Heart right ventricle (tissue), 16 donors: ENCODE measurements around the gene RPP25L. TPM values are rescaled to one million over a fixed set of nuclear protein-coding genes. Genes with fewer than 3 reads are reported as not detected.

ENCODE experiments used
- ATAC-seq, 8 donors: fragments of 200-7000 bp; cut with Tn5 transposase; one replicate each; pipeline ENCODE4 v1.9.1; 2020; ENCODE audit warnings: mild to moderate bottlenecking in 8 of 8, moderate library complexity in 8 of 8, moderate number of reproducible peaks in 1 of 8
- DNase-seq, 2 donors: peaks; one replicate each; pipeline ENCODE4 v3.0.0-alpha.2; 2020
- H3K27ac ChIP-seq, 10 donors: fragments of 200-600 bp; sonication (generic) in 2 of 10; one replicate each; pipeline versions ENCODE4 v1.5.0 to v1.8.0; 2020 to 2022; ENCODE audit warnings: mild to moderate bottlenecking in 3 of 10
- H3K27me3 ChIP-seq, 7 donors: fragments of 200-600 bp; one replicate each; pipeline ENCODE4 v1.8.0; 2021 to 2022; ENCODE audit warnings: mild to moderate bottlenecking in 2 of 7
- H3K36me3 ChIP-seq, 9 donors: fragments of 200-600 bp; sonication (generic) in 1 of 9; one replicate each; pipeline versions ENCODE4 v1.5.0 to v1.8.0; 2020 to 2022; ENCODE audit warnings: mild to moderate bottlenecking in 2 of 9
- H3K4me1 ChIP-seq, 9 donors: fragments of 200-600 bp; sonication (generic) in 1 of 9; one replicate each; pipeline versions ENCODE4 v1.5.0 to v1.8.0; 2020 to 2022; ENCODE audit warnings: mild to moderate bottlenecking in 4 of 9
- H3K4me3 ChIP-seq, 10 donors: fragments of 200-600 bp; sonication (generic) in 2 of 10; one replicate each; pipeline versions ENCODE4 v1.5.0 to v1.8.0; 2020 to 2022; ENCODE audit warnings: mild to moderate bottlenecking in 7 of 10, moderate library complexity in 2 of 10
- H3K9me3 ChIP-seq, 11 donors: fragments of 200-600 bp in 10 of 11; sonication (generic) in 2 of 11; one replicate each; pipeline versions ENCODE4 v1.5.0 to v1.8.0; 2013 to 2022; ENCODE audit warnings: mild to moderate bottlenecking in 2 of 11, control low read depth in 1 of 11, moderate library complexity in 1 of 11
- WGBS, 2 donors: extraction: QIAGEN DNeasy Blood & Tissue Kit; methylation state at CpG; one replicate each; pipeline ENCODE4 v1.1.7; 2013; ENCODE audit warnings: inconsistent platforms in 1 of 2; 5-methylcytosine and 5-hydroxymethylcytosine counted together
- intact Hi-C, 10 donors: fragments of 100-400 bp; cut with DNase I; formaldehyde crosslinking; loops; one replicate each; pipeline versions ENCODE4 v1.11.1 to v1.14.2; 2022
- polyA plus RNA-seq, 2 donors: library from polyadenylated mRNA; stranded (reverse); fragments of 200-250 nt; gene quantifications; one replicate each; pipeline ENCODE4 v1.2.3, GENCODE V29; 2013
- total RNA-seq, 10 donors: library from RNA; stranded (reverse); fragmentation: NEBNext Ultra II Directional in 3 of 10; extraction: Animal tissue kit (Norgen Biotek cat#: 25700) in 3 of 10; gene quantifications; one replicate each; pipeline versions ENCODE4 v1.2.1 to v1.2.4, GENCODE V29; 2021 to 2023
- TF ChIP-seq, protein P1 (sequence below), 9 donors: fragments of 200-600 bp; sonication (generic) in 2 of 9; IDR thresholded peaks; one replicate each; pipeline versions ENCODE4 v1.5.0 to v1.8.0; 2021 to 2022; ENCODE audit warnings: antibody characterized with exemption in 9 of 9, mild to moderate bottlenecking in 5 of 9, moderate library complexity in 1 of 9
- donor health status: Arrhythmogenic right ventricular cardiomyopathy.
- donor health status: ischemic (EF 13 %, LVEDD 7.1; RV severe dilation, severe dysfunction).
- donor health status: healthy with polysubstance abuse.
- donor health status: DM: no; HTN: yes; CAD: no.
- donor health status: DM: no; HTN: no; CAD: no.
- donor health status: ischemic (EF 25% LVEDD 6.9; RV normal size, moderate dysfunction).
- donor health status: ischemic (EF 25% LVEDD 5.7; RV mildly dilated, moderate dysfunction).
- donor health status: healthy.
- donor health status: DM: yes; HTN: yes; CAD: no.
- donor health status: Ischemic cardiomyopathy.
- donor health status: ischemic (EF 35%, LVEDD 5.7; RV mildly dilated, moderate dysfunction).
- donor health status: nonischemic (EF 11% LVEDD 7.7; RV severe dilation, severe dysfunction).
- donor health status: DM: yes; HTN: yes; CAD: no.
- donor health status: PGD.
- donor health status: ischemic (EF 29% LVEDD 5.4; RV normal size, mild dysfunction).
- donor health status: nonischemic (EF 23%, LVEDD 6.1; RV moderate dilation, normal function).

RPP25L gene
- total and polyA plus RNA-seq, 12 donors: 29.2 to 51.0 (median 39.2) TPM

GRCh38 chr9:34636791-34637355, 25.0 kb upstream of the RPP25L start:
- intact Hi-C loops: no loop called here
- Histone ChIP-seq H3K27me3 (no peaks in the 10 kb centered on the region), H3K27ac (peak overlapping the region; percentile 66 to 96 (median 88)), H3K9me3 (no peaks in the 10 kb centered on the region), H3K4me1 (peaks cover 5 to 38% (median 27%) of the 10 kb centered on the region in 9 donors), H3K36me3 (peaks cover 0 to 12% (median 0%) of the 10 kb centered on the region in 9 donors), H3K4me3 (peak overlapping the region; percentile 67 to 88 (median 76))
- ATAC-seq (peak in 3 of 8 donors; percentile 11 to 28 (median 14)), DNase-seq (no peak)
- TF ChIP-seq, protein P1, sequence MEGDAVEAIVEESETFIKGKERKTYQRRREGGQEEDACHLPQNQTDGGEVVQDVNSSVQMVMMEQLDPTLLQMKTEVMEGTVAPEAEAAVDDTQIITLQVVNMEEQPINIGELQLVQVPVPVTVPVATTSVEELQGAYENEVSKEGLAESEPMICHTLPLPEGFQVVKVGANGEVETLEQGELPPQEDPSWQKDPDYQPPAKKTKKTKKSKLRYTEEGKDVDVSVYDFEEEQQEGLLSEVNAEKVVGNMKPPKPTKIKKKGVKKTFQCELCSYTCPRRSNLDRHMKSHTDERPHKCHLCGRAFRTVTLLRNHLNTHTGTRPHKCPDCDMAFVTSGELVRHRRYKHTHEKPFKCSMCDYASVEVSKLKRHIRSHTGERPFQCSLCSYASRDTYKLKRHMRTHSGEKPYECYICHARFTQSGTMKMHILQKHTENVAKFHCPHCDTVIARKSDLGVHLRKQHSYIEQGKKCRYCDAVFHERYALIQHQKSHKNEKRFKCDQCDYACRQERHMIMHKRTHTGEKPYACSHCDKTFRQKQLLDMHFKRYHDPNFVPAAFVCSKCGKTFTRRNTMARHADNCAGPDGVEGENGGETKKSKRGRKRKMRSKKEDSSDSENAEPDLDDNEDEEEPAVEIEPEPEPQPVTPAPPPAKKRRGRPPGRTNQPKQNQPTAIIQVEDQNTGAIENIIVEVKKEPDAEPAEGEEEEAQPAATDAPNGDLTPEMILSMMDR (IDR thresholded peaks at IDR 0.05): no peak
- 9 to 10% methylated on average over 23 of the region's 23 CpGs for WGBS, 2 donors

DNA sequence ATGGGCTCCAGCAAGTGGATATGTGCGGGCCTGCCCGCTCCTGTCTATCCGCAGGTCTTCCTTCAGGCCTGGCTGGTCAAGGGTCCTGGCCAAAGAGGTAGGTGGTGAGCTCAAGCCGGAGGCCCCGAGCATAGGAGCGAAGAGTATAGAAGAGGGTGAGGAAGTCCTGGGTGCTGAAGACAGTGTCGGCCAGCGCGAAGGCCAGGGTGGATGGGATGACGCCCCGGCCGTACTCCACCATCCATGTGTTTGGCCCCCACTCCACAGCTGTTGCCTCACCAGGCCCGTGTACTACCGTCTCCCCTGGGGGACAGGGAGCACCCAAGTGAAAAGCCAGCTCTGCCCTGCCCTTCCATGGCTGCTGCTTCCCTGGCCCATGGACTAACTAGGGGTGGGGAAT, 23.7 kb upstream of the RPP25L start:
- peaks cover 5 to 38% (median 27%) of the 10 kb centered on the region in 9 donors for H3K4me1 ChIP-seq
- intact Hi-C loops: loop anchor here in 4 of 10 donors (2.0 kb wide), 1 partner anchor 23 kb away; the partner anchor contains the start of gene RPP25L (in 4 of the 4)
- H3K36me3 ChIP-seq: peaks cover 0 to 12% (median 0%) of the 10 kb centered on the region in 9 donors
- no peak for ATAC-seq
- no peak overlapping the region for H3K27ac ChIP-seq
- 92 to 95% methylated on average over 14 of the region's 14 CpGs for WGBS, 2 donors
- no peak overlapping the region for H3K4me3 ChIP-seq
- peaks cover 0 to 5% (median 0%) of the 10 kb centered on the region in 7 donors for H3K27me3 ChIP-seq
- H3K9me3 ChIP-seq: no peaks in the 10 kb centered on the region
- DNase-seq: no peak
- TF ChIP-seq, protein P1 (IDR thresholded peaks at IDR 0.05): no peak

DNA sequence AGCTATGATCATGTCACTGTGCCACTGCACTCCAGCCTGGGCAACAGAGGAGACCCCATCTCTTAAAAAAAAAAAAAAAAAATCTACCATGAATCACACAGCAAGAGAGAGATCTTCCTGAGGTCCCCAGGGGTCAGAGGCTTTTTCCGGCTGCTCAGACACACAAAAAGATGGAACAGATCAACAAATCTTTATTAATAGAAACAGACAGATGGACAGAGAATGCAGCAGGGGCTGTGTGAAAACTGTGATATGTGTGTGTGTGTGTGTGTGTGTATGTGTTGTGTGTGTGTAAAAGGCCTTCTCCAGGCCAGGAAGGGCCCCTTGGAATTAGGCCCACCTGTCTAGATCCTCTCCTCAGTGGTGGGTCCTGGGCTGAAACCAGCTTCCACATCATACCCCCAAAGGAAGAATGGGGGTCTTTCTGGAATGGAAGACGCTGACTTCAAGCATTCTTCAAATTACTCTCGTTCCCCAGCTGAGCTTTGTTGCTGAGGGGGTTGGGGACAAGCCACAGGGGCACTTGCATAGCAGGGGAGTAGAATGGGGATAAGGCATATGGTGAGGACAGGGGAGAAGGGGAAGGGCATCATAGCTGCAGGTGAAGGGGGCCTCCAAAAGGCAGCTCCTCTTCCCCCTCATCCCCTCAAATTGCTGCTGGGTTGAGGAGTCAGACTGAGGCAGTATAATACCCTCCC, 22.8 kb upstream of the RPP25L start:
- Histone ChIP-seq H3K4me1 (peaks cover 5 to 38% (median 27%) of the 10 kb centered on the region in 9 donors), H3K36me3 (peaks cover 0 to 12% (median 0%) of the 10 kb centered on the region in 9 donors), H3K27me3 (peaks cover 0 to 14% (median 5%) of the 10 kb centered on the region in 7 donors), H3K27ac (no peak overlapping the region), H3K4me3 (no peak overlapping the region), H3K9me3 (no peaks in the 10 kb centered on the region)
- DNase-seq (no peak), ATAC-seq (no peak)
- TF ChIP-seq, protein P1 (IDR thresholded peaks at IDR 0.05): no peak
- 74 to 76% methylated on average over 3 of the region's 3 CpGs for WGBS, 2 donors
- intact Hi-C loops: loop anchor here in 5 of 10 donors (1.0 to 2.0 kb wide), 2 partner anchors 22 kb away; partner anchors contain the start of gene RPP25L (in 5 of the 5)

DNA sequence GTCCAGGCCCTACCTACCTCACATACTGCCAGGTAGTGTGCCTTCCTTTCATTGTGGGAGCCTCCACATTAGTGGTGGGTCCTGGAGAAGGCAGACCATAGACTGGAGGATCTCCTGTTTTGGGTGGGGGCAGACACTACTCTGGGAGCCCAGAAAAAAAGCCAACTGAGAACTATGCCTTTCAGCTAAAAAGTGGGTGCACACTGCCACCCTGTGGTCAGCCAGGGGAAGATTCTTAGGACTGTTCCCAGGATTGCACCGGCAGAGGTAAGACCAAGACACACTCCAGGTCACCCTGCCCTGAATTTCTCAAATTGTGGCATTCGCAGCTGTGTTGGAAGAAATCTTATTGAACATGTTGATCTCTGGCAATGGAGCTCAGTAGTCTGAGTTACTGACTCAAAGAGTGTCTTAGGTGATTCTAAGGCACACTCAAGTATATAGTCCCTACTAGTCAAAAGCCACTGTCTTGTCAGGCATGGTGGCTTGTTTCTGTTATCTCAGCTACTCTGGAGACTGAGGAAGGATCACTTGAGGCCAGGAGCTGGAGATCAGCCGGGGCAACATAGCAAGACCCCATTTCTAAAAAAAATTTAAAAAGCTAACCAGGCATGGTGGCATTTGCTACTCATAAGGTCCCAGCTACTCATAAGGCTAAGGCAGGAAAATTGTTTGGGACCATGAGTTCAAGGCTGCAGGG, 22.1 kb upstream of the RPP25L start:
- TF ChIP-seq, protein P1 (IDR thresholded peaks at IDR 0.05): peak; percentile 75 to 91 (median 86)
- H3K4me1 ChIP-seq: peaks cover 5 to 42% (median 27%) of the 10 kb centered on the region in 9 donors
- no peak overlapping the region for H3K4me3 ChIP-seq
- H3K36me3 ChIP-seq: peaks cover 0 to 12% (median 0%) of the 10 kb centered on the region in 9 donors
- H3K27ac ChIP-seq: no peak overlapping the region
- DNase-seq: peak; percentile 61 to 64
- no peaks in the 10 kb centered on the region for H3K9me3 ChIP-seq
- WGBS, 2 donors: 20 to 23% methylated on average over 3 of the region's 3 CpGs
- intact Hi-C loops: loop anchor here in 7 of 10 donors (1.0 to 2.0 kb wide), 3 partner anchors 19 to 22 kb away; partner anchors contain the start of gene RPP25L (in 6 of the 7)
- H3K27me3 ChIP-seq: peaks cover 0 to 21% (median 11%) of the 10 kb centered on the region in 7 donors
- ATAC-seq: peak in 5 of 8 donors; percentile 8 to 36 (median 24)
